LNCaP clone FGC (cell line): ENCODE measurements around the gene TMPRSS9.

ENCODE experiments used
- DNase-seq: peaks from one replicate; pipeline ENCODE4 v3.0.0-alpha.2; 2011; ENCODE audit warnings: low read depth
- H3K4me3 ChIP-seq: 2 replicates; pipeline ENCODE4 v1.5.1; 2011; ENCODE audit warnings: mild to moderate bottlenecking, low read depth, low read length, control low read depth
- CTCF ChIP-seq: IDR thresholded peaks from 2 replicates; pipeline ENCODE4 v1.5.1; 2012; ENCODE audit warnings: mild to moderate bottlenecking; ENCODE audit not compliant: control insufficient read depth, insufficient read depth; ENCODE audit errors: extremely low read depth

The TMPRSS9 gene

DNA sequence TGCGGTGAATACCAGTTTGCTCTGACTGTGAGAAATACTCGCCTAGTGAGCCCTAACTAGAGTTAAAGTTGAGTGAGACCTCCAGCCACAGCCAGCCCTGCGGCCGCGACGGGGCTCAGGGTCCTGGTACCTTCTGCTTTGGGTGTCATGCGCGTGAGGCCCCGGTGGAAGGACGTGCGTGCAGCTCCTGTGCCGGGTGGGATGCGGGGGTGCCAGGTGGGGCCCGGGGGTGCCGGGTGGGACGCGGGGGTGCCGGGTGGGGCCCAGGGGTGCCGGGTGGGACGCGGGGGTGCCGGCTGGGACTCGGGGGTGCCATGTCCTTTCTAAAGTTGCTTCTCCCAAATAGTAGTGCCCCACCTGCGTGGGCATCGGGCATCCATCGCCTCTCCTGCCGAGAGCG lies 8.5 kb upstream of the TMPRSS9 start:
- no peak for TF ChIP-seq CTCF
- H3K4me3 ChIP-seq, result no peak overlapping the region
- no peak for DNase-seq

GRCh38 chr19:2352121-2352520 lies 7.9 kb upstream of the TMPRSS9 start:
- TF ChIP-seq CTCF, result no peak

DNA sequence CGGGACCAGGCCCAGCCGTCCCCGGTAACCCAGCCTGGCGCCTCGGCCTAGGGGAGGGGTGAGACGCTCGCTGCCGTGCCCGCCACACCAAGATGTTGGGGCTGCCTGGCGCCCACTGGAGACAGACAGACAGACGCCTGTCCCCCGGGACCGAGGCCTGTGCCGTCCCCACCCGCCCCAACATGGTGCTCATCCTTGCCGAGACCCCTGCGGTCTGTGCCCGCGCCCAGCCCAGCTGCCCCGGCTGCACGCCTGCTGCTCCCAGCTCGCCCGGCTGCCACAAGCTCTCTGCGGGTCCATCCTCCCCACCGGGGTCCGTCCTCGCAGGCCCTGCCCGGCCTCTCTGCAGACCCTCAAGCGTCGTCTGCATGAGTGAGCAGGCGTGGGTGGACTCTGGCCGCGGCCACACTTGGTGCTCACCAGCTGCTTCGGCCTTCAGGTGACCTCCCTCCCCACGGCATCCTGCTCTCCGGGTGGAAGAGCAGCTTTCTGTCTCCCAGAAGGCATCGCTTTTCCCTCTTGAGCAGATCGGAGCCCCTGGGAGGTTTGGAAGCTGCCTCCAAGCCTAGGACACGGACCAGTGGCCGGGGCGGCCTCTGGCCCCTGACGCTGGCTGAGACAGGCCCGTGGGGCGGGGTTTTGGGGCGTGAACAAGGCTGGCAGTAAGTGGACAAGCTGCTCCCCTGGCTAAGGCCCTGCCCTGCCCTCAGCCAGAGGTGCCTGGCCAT lies 6.7 kb upstream of the TMPRSS9 start:
- no peak for DNase-seq
- no peak overlapping the region for H3K4me3 ChIP-seq
- TF ChIP-seq CTCF, result no peak

More at GRCh38 chr19:2352121-2352520, 7.9 kb upstream of the TMPRSS9 start:
- no peak for DNase-seq
- H3K4me3 ChIP-seq, result no peak overlapping the region

GRCh38 chr19:2353887-2354592 lies 6.0 kb upstream of the TMPRSS9 start:
- TF ChIP-seq CTCF, result no peak
- no peak overlapping the region for H3K4me3 ChIP-seq
- DNase-seq, result no peak

- TF ChIP-seq CTCF, result no peak
- no peak overlapping the region for H3K4me3 ChIP-seq
- no peak for DNase-seq
These were observed 5.4 kb upstream of the TMPRSS9 start for GRCh38 chr19:2354670-2355069.

DNA sequence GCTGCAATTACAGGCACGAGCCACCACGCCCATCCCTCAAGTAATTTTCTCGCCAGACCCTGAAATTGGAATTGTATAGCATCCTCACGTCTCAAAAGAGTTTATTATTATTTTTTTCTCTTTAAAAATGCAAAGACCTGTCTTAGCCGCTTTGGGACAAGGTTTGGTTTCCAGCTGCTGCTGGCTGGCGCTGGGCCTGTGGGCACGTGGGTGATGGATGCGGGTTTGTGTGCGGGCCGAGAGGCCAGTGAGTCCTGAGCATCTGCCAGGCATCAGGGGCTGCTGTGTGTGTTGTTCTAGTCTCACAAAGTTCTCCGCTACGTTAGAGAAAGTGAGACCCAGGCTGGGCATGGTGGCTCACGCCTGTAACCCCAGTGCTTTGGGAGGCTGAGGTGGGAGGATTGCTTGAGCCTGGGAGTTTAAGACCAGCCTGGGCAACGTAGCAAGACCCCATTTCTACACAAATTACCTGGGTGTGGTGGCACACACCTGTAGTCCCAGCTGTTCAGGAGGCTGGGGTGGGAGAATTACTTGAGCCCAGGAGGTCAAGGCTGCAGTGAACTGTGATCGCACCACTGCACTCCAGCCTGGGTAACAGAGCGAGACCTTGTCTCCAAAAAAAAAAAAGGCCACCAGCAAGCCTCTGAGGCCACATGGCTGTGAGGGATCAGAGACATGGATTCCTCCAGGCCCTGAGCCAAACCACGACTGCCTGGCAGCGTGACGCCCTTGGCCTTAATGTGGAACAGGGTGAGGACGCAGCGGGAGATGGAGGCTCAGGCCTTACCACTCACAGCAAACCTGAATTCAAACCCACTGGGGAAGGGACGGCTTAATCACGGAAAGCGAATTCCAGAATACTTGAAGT lies 4.7 kb upstream of the TMPRSS9 start:
- no peak overlapping the region for H3K4me3 ChIP-seq
- no peak for DNase-seq
- no peak for TF ChIP-seq CTCF
